ENCODE measurements around the gene GSE1.
"Not testable (repeated sequence)": the region's sequence is repeated elsewhere in the genome, so short reads cannot be mapped to it uniquely, and the experiment has no call there.

Gene GSE1

GRCh38 chr16:85591381-85591780 is 21.7 kb upstream of the GSE1 start:
- no peak for DNase-seq (ENCODE audit: low read depth)

DNA sequence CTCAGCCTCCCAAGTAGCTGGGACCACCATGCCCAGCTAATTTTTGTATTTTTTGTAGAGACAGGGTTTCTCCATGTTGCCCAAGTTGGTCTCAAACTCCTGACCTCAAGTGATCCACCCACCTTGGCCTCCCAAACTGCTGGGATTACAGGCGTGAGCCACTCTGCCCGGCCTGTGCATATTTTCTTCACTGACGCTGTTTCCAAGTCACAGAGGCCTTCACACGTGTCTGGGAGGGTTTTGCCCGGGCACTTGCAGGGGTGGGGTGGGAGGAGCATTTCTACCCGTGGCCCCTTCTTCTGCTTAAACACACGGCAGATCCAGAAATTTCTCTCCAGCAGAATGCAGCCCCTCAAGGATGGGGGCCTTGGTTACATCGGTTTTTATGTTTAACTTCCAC is 20.8 kb upstream of the GSE1 start:
- DNase-seq (ENCODE audit: low read depth) = not testable (repeated sequence)

- DNase-seq (ENCODE audit: low read depth) = no peak
These were observed 20.2 kb upstream of the GSE1 start for GRCh38 chr16:85592700-85593493.

DNA sequence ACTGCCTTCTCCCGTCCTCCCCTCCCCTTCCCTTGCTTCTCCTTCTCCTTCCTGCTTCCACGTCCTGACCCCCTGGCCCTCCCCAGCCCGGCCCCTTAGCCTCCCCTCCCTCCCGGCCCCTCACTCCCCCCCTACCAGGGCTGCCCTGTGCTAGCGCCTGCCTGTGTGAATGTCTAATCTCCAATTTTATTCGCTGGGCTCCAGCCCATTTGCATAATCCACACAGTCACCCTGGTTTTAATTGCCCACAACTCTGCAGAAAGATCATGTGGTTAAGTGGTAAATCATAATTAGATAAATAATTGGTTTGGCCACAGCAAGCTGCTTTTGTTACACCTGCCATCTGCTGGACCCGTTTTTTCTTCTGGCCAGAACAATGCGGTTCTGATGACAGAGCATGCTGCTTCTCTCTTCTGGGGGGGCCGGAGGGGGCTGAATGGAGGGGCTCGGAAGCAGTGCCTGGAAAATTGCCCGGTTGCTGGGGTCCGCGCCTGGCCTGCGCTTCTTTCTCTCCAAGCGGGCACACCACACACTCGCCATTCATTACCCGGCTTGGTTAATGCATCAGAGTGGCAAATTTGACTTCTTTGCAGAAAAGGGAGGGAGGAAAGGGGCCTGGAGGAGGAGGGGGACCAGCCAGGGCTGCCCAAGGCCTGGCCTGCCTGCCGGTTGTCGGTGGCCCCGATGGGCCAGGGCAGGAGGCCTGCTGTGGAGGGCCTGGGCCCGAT is 19.5 kb upstream of the GSE1 start:
- DNase-seq (ENCODE audit: low read depth) = no peak

GRCh38 chr16:85594273-85594977 is 18.7 kb upstream of the GSE1 start:
- no peak for DNase-seq (ENCODE audit: low read depth)

DNA sequence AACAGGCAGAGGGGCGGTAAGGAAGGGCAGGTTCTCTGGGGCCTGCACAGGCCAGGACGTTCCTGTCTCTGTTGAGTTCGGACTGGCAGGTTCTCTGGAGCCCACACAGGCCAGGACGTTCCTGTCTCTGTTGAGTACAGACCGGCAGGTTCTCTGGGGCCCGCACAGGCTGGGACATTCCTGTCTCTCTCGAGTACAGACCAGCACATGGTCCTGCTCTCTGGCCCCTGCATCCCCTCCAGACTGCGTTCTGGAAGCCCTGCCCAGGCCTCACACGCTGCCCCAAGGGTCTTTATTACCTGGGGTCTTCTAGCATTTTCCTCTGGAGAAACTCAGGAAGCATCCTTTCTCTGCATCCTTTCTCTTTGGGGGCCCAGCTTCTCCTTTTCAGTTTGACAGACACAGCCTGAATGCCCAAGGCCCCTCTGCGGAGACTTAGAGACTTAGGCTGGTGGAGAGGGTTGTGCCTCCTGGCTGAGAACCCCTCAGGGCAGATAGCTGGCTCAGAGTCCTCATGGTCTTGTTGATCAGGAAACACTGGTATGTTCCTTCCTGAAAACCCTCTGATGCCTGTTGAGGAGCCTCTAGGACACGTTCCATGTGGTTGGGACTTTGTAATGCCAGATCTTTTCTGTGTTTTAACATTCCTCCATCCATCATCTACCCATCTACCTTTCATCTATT is 18.0 kb upstream of the GSE1 start:
- DNase-seq (ENCODE audit: low read depth) = no peak

GRCh38 chr16:85595812-85596502 is 17.2 kb upstream of the GSE1 start:
- no peak for DNase-seq (ENCODE audit: low read depth)

GRCh38 chr16:85598141-85598540 is 15.0 kb upstream of the GSE1 start:
- DNase-seq (ENCODE audit: low read depth) = no peak

- DNase-seq (ENCODE audit: low read depth) = no peak
These were observed 13.0 kb upstream of the GSE1 start for GRCh38 chr16:85600078-85600477.

- DNase-seq (ENCODE audit: low read depth) = no peak
These were observed 12.4 kb upstream of the GSE1 start for GRCh38 chr16:85600530-85601271.

GRCh38 chr16:85601272-85601639 is 11.9 kb upstream of the GSE1 start:
- no peak for DNase-seq (ENCODE audit: low read depth)

GRCh38 chr16:85601730-85602401 is 11.3 kb upstream of the GSE1 start:
- no peak for DNase-seq (ENCODE audit: low read depth)

DNA sequence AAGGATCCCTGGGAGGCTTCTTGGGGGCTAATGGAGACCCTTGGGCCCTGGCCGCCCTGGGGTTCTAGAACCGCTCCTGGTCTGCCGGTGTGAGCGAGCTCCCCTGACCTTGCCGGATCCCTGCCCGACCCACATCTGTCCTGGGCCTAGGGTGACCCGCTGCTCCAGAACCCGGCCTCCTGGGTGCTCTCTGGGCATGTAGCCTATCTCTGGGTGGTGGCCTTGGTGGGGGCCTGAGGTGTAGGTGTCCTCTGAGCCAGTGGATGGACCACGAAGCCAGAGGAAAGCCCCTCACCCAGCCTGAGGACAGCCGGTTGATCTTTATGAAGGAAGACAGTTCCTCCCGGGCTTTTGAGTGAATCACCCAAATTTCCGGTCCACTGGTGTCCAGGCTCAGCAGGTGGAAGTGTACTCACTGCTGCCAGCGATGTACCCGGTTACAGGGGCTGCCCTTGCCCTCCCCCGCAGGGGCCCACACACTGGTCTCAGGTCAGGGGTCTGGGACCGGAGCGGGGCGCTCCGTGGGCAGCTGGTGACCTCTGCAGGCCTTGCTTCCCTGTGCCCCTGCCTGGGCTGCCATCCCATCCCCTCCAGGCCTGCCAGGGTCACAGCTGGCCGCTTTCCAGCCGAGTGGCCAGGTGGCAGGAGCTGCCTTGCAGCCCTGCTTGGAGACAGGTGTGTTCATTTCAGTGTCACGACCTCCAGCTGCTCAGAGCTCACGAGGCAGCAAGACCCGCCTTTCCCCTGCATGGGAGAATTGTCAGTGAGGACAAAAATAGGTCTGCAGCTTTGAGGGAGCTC is 10.5 kb upstream of the GSE1 start:
- no peak for DNase-seq (ENCODE audit: low read depth)

GRCh38 chr16:85603203-85603755 is 9.8 kb upstream of the GSE1 start:
- DNase-seq (ENCODE audit: low read depth) = no peak

- DNase-seq (ENCODE audit: low read depth) = no peak
These were observed 8.9 kb upstream of the GSE1 start for GRCh38 chr16:85604145-85604705.

DNA sequence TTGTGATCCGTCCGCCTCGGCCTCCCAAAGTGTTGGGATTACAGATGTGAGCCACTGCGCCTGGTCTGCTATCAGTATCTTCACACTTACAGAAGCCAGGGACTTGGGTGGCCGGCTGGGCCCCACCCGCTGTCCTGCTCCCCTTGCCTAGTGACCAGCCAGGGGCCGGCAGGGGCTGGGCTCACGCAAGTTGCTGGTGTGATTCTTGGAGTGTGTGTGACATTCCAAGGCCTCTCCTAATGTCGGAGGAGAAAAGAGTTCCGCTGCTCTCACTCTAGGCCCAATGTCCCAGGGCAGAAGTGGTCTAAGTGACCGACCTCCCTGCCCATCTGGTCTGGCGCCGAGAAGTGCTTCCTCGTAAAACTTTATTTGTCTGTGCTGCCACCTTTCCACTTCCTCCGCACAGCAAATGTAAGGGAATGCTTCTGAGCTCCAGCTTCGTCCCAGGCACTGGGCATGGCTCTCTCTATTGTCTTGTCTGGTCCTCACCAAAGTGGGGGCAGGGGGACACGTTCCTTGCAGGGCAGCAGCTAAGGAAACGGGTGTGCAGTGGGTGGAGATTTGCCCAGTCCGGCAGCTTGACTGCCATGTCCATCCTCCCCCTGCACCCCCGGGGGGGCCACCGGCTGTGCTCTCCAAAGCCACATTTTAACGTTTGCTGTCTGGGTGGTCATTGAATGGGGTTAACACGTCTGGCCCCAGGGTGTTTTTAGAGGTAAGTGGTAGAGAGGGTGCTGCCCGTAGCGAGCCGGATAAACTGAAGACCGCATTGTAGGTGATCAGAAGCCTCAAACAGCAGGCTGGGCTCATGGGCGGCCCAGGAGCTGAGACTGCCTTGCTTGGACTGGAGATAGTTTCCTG is 7.8 kb upstream of the GSE1 start:
- no peak for DNase-seq (ENCODE audit: low read depth)

- DNase-seq (ENCODE audit: low read depth) = no peak
These were observed 6.9 kb upstream of the GSE1 start for GRCh38 chr16:85605912-85606841.

All from stimulated activated CD8-positive, alpha-beta memory T cell treated with anti-CD3 and anti-CD28 coated beads, Interleukin-15, amount 100 ng/mL, for 24 hours (primary cell).